ENCODE results near the gene TMEM231.

- TF ChIP-seq POLR2A (IDR thresholded peaks at IDR 0.05; ENCODE audit: borderline replicate concordance, extremely low read depth, insufficient read depth, insufficient read length) (no peak), CTCF (IDR thresholded peaks at IDR 0.05 in 2 of 3, conservative IDR thresholded peaks at IDR 0.05 in 1 of 3; ENCODE audit: borderline replicate concordance in 1 of 3, insufficient read depth in 1 of 3, low read depth in 2 of 3, low read length in 2 of 3) (no peak), EZH2 (IDR thresholded peaks at IDR 0.05) (no peak), REST (IDR thresholded peaks at IDR 0.05; ENCODE audit: low read depth) (no peak), CEBPB (IDR thresholded peaks at IDR 0.05; ENCODE audit: low read depth) (no peak), POLR2AphosphoS5 (IDR thresholded peaks at IDR 0.05; ENCODE audit: low read depth, low read length) (no peak), MAX (IDR thresholded peaks at IDR 0.05) (no peak), YY1 (IDR thresholded peaks at IDR 0.05; ENCODE audit: extremely low read depth, insufficient replicate concordance, low read depth, low read length) (no peak), SP1 (IDR thresholded peaks at IDR 0.05; ENCODE audit: low read depth) (no peak), ZNF274 (IDR thresholded peaks at IDR 0.05; ENCODE audit: low read depth, low read length) (no peak), EGR1 (IDR thresholded peaks at IDR 0.05; ENCODE audit: low read depth) (no peak), ZBTB33 (IDR thresholded peaks at IDR 0.05; ENCODE audit: extremely low read depth, insufficient replicate concordance, low read length) (no peak)
Measured at GRCh38 chr16:75593825-75594820, 38.1 kb upstream of the TMEM231 start.
